ENCODE results near the gene C16orf46. TPM values are rescaled to one million over a fixed set of nuclear protein-coding genes. Genes with fewer than 3 reads are reported as not detected.
"Not testable (repeated sequence)": the region's sequence is repeated elsewhere in the genome, so short reads cannot be mapped to it uniquely, and the experiment has no call there.

The C16orf46 gene, protein sequence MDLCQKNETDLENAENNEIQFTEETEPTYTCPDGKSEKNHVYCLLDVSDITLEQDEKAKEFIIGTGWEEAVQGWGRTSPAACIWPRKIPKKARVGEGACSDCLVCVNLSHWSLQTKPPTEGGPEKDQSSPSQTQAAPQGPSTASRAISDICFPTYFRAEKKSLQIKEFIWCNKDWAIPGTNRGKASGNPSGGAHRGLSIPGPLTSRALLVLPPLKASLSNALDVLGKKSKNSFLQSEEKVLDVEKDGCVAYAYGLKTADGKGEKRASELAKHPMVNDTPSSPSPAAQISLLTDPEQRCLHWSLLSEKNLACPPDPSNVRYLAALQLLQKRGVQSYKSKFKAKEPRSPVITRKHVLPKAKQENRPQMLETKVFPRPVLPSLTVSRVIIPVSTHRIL
- total RNA-seq (2014; rRNA removed; shearing (Covaris generic)), result 0.69 TPM in 1 of 2 replicates, not detected in the other

DNA sequence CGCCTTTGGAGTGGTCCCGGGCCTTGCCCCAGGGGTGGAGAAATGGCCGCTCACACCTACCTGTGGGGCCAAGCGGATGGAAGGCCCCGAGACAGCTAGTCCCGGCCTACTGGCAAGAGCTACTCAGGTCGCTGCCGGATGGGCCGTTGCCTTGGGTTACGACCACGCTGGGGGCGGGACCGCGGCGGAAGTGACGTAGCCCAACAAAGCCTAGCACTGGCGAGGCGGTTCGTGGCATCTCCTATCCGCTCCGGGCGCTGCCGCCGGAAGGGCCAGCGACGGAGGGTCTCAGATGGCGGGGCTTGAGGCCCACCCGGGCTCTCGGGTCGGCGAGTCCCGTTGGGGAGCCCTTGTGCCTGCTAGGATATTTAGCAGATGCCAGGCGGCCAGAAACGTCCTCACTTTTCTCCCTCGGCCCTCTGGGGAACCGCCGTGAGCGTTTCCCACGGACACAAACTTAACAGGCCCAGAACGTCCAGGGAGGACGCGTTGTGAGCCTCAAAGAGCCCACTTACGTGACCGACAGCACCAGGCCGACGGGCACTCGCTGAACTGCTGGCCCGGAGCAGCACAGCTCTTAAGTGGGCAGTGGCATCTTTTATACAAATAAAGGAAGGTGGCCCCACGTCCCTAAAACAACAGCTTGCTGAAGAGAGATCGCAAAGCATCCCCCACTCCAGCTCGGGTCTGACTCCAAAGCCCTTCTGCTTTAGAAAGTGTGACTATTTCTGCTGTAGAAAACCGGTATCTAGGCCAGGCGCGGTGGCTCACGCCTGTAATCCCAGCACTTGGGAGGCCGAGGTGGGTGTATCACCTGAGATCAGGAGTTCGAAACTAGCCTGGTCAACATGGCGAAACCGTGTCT lies at the start of gene C16orf46:
Gene C16orf46, minus strand, starts transcription at position 163 of the 865 bp plus-strand sequence. CDS start 13,283 bp downstream, outside the sequence.
- DNase-seq, result peak; percentile 97
- Histone ChIP-seq H3K27me3 (ENCODE audit: control insufficient read depth, insufficient read depth, low read length) (no peaks in the 10 kb centered on the region; the same call in 1 of the 2 replicates), H3K36me3 (replicated peaks; ENCODE audit: control insufficient read depth, insufficient read depth, low read length) (no peaks in the 10 kb centered on the region; the same call in 1 of the 2 replicates), H3K4me3 (ENCODE audit: insufficient read depth, low read depth, low read length) (peak within 1 kb of the TSS; percentile 70)

DNA sequence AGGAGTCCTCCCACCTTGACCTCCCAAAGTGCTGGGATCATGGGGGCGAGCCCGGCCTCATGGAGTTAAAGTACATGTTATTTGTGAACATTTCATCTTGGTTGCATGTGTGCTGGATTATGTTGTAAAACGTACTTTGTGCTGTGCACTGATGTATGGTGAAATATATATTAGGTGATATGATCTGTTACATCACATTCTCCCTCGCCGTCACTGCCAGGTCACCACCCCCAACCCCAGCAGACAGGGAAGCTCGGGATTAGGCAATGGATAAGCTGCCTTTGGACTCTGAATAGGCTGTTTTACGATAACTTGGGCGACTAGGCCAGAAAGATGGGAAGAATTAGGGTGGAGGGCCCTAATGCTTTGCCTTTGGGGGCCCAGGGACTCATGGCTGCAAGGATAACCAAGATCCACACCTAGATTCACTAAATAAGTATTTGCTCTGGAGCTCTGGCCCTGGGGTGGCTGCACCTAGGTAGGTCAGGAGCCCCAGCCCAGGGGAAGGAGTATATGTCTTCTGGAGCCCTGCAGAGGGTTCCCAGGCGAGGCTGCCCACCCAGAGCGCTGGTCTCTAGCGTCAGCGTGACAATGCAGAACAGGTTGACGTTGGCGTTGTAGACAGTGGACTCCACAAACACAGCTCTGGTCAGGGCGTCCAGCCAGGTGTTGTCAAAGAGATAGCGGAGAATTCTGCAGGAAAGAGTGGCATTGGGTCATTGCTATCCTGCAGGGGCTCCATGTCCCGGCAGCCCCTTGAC lies 46.2 kb upstream of the C16orf46 start:
- Histone ChIP-seq H3K4me3 (ENCODE audit: insufficient read depth, low read depth, low read length) (no peak overlapping the region), H3K36me3 (replicated peaks; ENCODE audit: control insufficient read depth, insufficient read depth, low read length) (no peaks in the 10 kb centered on the region)
- no peak for DNase-seq

DNA sequence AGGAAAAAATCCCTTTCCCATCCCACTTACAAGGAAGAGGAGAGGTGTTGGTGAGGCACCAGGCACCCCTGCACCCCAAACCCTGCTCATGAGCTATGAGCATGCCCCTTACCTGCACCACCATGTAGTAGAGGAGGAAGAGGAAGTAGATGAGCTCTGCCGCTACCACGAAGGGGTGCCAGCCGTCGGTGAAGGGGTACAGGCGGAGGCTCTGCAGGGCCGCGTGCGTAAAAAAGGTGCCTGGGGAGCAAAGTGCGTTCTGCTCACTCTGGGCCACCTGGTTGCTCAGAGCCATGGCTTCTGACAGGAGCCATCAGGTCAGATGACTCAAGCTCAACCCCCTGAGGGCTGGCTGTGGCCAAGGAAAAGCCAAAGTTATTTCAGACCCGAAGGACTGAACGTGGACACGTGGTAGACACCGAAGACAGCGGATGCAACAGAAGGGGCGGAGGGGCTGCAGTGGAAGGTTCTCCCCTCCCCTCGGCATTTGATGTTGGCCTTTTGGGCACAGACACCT lies 44.5 kb upstream of the C16orf46 start:
- Histone ChIP-seq H3K27me3 (ENCODE audit: control insufficient read depth, insufficient read depth, low read length) (no peaks in the 10 kb centered on the region), H3K4me3 (ENCODE audit: insufficient read depth, low read depth, low read length) (no peak overlapping the region), H3K36me3 (replicated peaks; ENCODE audit: control insufficient read depth, insufficient read depth, low read length) (no peaks in the 10 kb centered on the region)
- DNase-seq, result no peak

More for the DNA sequence above, 46.2 kb upstream of the C16orf46 start:
- H3K27me3 ChIP-seq (ENCODE audit: control insufficient read depth, insufficient read depth, low read length), result no peaks in the 10 kb centered on the region

DNA sequence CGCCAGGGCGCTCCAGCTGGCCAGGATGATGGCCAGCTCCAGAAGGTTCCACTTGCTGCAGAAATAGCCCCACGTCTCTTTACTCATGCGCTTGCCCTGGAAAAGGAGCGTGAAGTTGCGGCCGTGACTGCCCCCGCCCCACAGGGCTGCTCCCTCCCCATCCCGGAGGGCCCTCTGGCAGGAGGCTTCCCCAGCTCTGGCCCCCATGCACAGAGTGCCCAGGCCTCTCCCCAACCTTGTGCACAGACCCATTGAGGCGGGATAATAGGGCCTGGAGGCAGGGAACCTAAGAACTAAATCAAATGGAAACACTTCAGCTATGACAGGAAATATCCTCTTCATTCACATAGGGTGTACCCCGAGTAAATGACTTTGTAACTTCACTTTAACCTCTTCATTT lies 40.4 kb upstream of the C16orf46 start:
- Histone ChIP-seq H3K4me3 (ENCODE audit: insufficient read depth, low read depth, low read length) (no peak overlapping the region), H3K27me3 (ENCODE audit: control insufficient read depth, insufficient read depth, low read length) (no peaks in the 10 kb centered on the region), H3K36me3 (replicated peaks; ENCODE audit: control insufficient read depth, insufficient read depth, low read length) (no peaks in the 10 kb centered on the region)
- peak; percentile 49 for DNase-seq

DNA sequence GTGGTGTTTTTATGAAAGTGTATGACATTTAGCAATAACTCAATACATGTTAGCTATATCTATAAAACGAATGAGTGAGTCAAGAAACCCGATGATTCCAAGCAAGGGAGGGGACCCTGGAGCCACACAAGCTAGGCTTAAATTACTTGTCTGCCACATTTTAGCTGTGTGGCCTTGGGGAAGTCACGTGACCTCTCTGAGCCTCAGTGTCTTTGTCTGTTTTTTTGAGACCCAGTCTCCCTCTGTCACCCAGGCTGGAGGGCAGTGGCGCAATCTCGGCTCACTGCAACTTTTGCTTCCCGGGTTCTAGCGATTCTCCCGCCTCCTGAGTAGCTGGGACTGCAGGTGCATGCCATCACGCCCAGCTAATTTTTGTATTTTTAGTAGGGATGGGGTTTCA lies 39.2 kb upstream of the C16orf46 start:
- no peak overlapping the region for H3K4me3 ChIP-seq (ENCODE audit: insufficient read depth, low read depth, low read length)
- DNase-seq, result no peak
- H3K27me3 ChIP-seq (ENCODE audit: control insufficient read depth, insufficient read depth, low read length), result no peaks in the 10 kb centered on the region
- H3K36me3 ChIP-seq (replicated peaks; ENCODE audit: control insufficient read depth, insufficient read depth, low read length), result no peaks in the 10 kb centered on the region

DNA sequence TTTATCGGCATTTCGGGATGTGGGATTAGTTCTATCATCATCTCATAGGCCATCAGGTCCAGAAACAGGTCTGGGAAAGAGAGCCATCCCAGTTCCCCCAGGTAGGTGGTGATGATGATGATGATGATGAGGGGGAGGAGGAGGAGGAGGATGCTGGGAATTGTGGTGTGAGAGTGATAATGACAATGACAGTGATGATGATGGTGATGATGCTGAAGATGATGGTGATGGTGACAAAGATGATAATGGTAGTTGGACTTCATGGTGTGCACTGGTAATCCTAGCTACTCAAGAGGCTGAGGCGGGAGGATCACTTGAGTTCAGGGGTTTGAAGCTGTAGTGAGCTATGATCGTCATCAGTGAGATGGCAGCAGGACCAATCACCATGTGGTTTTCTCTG lies 35.4 kb upstream of the C16orf46 start:
- Histone ChIP-seq H3K36me3 (replicated peaks; ENCODE audit: control insufficient read depth, insufficient read depth, low read length) (no peaks in the 10 kb centered on the region), H3K4me3 (ENCODE audit: insufficient read depth, low read depth, low read length) (no peak overlapping the region), H3K27me3 (ENCODE audit: control insufficient read depth, insufficient read depth, low read length) (no peaks in the 10 kb centered on the region)
- no peak for DNase-seq

DNA sequence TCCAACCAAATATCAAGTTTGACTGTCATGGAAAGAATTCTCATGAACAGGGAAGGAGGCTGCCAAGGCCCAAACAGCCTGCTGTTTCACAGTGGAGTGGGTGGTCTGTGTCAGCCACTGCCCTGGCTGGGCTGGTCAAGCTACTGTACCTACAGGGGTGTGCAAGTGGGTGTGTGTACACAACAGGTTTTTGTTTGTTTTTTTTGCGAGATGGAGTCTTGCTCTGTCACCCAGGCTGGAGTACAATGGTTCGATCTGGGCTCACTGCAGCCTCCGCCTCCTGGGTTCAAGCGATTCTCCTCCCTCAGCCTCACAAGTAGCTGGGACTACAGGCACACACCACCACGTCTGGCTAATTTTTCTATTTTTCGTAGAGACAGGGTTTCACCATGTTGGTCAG lies 32.2 kb upstream of the C16orf46 start:
- H3K36me3 ChIP-seq (replicated peaks; ENCODE audit: control insufficient read depth, insufficient read depth, low read length); H3K27me3 ChIP-seq (ENCODE audit: control insufficient read depth, insufficient read depth, low read length); DNase-seq; H3K4me3 ChIP-seq (ENCODE audit: insufficient read depth, low read depth, low read length): not testable (repeated sequence)

DNA sequence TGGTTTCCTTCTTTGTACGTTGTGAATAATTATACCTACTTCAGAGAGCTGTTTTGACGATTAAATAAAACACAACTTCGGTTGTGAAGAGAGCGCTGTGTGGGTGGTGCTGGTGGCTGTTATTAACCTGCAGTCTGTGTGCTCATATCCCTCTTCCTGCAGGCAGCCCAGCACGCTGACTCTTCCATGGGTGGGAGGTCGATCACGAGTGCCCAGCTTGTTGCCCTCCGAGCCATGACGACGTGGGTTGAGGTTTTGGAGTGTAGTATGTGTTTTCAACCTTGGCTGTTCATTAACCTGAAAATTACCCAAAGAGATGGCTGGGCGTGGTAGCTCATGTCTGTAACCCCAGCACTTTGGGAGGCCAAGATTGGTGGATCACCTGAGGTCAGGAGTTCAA lies 30.5 kb upstream of the C16orf46 start:
- DNase-seq, result no peak
- Histone ChIP-seq H3K27me3 (ENCODE audit: control insufficient read depth, insufficient read depth, low read length) (no peaks in the 10 kb centered on the region), H3K4me3 (ENCODE audit: insufficient read depth, low read depth, low read length) (no peak overlapping the region), H3K36me3 (replicated peaks; ENCODE audit: control insufficient read depth, insufficient read depth, low read length) (no peaks in the 10 kb centered on the region)

DNA sequence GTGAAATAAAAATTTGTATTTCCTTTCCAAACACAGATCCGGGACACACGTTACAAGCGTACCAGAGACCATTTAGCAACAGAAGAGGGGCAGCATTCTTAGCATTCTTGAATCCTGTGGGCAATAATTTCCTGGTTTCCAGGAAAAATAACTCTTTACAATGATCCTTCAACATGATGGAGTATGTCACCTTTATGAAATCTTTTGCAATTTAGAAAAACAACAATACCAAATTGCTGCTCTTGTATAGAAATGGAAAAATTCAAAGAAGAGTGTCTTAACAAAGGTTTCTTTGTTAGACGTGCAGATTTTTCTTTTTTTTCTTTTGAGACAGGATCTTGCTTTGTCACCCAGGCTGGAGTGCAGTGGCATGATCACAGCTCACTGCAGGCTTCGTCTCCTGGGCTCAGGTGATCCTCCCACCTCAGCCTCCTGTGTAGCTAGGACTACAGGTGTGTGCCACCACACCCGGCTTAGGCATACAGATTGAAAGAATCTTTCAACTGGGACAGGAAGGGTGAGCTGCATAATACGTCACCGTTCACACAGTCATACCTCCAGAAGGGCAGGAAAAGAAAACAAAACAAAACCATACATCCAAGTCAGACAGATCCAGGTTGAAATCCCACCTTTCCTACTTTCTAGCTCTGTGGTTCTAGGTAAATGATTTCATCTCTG lies 29.9 kb upstream of the C16orf46 start:
- no peak overlapping the region for H3K4me3 ChIP-seq (ENCODE audit: insufficient read depth, low read depth, low read length)
- DNase-seq, result no peak
- no peaks in the 10 kb centered on the region for H3K27me3 ChIP-seq (ENCODE audit: control insufficient read depth, insufficient read depth, low read length)
- H3K36me3 ChIP-seq (replicated peaks; ENCODE audit: control insufficient read depth, insufficient read depth, low read length), result no peaks in the 10 kb centered on the region

DNA sequence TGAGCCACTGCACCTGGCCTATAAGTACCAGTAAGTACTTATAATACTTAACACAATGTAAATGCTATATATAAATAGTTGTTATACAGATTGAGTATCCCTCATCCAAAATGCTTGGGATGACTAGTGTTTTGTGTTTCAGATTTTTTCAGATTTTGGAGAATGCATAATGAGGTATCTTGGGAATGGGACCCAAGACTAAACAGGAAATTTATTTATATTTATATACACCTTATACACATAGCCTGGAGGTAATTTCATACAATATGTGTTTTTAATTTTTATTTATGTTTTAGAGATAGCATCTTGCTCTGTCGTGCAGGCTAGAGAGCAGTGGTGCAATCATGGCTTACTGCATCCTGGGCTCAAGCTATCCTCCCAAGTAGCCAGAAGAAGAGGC lies 28.9 kb upstream of the C16orf46 start:
- Histone ChIP-seq H3K27me3 (ENCODE audit: control insufficient read depth, insufficient read depth, low read length) (no peaks in the 10 kb centered on the region), H3K4me3 (ENCODE audit: insufficient read depth, low read depth, low read length) (no peak overlapping the region), H3K36me3 (replicated peaks; ENCODE audit: control insufficient read depth, insufficient read depth, low read length) (no peaks in the 10 kb centered on the region)
- no peak for DNase-seq

DNA sequence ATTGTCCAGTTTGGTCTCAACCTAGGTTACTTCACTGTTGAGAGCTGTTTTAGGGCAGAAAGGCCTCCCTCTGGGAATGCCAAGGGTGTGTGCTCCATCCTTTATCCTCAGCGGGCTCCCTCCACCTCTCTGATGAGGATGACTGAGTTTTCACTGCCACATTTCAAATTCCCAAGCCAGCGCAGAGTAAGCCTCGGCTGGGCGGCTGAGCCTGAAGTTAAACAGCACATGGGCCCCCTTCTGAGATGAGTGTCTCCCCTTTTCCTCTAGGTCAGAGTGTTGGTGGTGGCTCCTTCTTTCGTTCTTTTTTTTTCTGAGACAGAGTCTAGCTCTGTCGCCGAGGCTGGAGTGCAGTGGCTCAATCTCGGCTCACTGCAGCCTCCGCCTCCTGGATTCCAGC lies 24.7 kb upstream of the C16orf46 start:
- no peaks in the 10 kb centered on the region for H3K27me3 ChIP-seq (ENCODE audit: control insufficient read depth, insufficient read depth, low read length)
- no peak overlapping the region for H3K4me3 ChIP-seq (ENCODE audit: insufficient read depth, low read depth, low read length)
- no peaks in the 10 kb centered on the region for H3K36me3 ChIP-seq (replicated peaks; ENCODE audit: control insufficient read depth, insufficient read depth, low read length)
- no peak for DNase-seq

DNA sequence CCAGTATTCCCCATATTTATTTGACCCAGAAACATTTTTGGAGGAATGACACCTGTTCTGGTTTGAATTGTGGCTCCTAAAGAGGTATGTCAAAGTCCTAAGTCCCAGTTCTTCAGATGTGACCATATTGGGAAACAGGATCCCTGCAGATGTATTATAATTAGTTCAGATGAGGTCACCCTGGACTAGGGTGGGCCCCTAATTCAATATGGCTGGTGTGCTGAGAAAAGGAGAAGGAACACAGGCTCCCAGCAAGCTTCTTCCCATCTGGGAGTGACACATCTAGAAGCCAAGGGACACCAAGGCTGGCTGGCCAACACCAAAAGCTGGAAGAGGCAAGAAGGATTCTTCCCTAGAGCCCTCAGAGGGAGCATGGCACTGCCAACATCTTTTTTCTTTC lies 22.9 kb upstream of the C16orf46 start:
- H3K27me3 ChIP-seq (ENCODE audit: control insufficient read depth, insufficient read depth, low read length), result no peaks in the 10 kb centered on the region
- H3K36me3 ChIP-seq (replicated peaks; ENCODE audit: control insufficient read depth, insufficient read depth, low read length), result no peaks in the 10 kb centered on the region
- H3K4me3 ChIP-seq (ENCODE audit: insufficient read depth, low read depth, low read length), result no peak overlapping the region
- DNase-seq, result no peak

DNA sequence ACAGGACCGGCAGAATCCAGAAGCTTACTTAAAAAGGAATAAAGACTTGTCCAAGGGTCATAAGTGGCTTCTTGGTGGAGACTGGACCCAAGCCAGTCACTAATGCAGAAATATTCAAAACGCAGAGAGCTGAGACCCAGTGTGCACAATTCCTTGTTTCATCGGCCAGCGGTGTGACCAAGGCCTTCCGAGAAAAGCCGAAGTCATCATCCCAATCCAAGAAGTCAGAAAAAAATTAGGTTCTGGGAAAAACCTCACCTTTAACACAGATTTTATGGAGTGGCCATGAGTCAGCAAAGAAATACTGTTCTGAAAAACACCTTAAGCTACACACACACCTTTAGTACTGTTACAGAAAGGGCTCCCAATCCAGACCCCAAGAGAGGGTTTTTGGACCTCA lies 20.2 kb upstream of the C16orf46 start:
- no peak overlapping the region for H3K4me3 ChIP-seq (ENCODE audit: insufficient read depth, low read depth, low read length)
- no peak for DNase-seq
- no peaks in the 10 kb centered on the region for H3K27me3 ChIP-seq (ENCODE audit: control insufficient read depth, insufficient read depth, low read length)
- no peaks in the 10 kb centered on the region for H3K36me3 ChIP-seq (replicated peaks; ENCODE audit: control insufficient read depth, insufficient read depth, low read length)

All from H7 (cell line).